CD4-positive, alpha-beta T cell (primary cell): ENCODE measurements around the gene FGFR3. TPM values are rescaled to one million over a fixed set of nuclear protein-coding genes. Genes with fewer than 3 reads are reported as not detected.

Experiments used
- ATAC-seq: fragments of 200-7000 bp; cut with Tn5 transposase; one replicate; pipeline ENCODE4 v1.10.0; 2022; ENCODE audit warnings: mild to moderate bottlenecking; ENCODE audit not compliant: poor library complexity
- CTCF ChIA-PET: fragments of 350-600 bp; sonication (Branson Sonifier 250); formaldehyde crosslinking; loops from one replicate; lab custom pipeline; 2021; ENCODE audit warnings: antibody characterized with exemption, inconsistent platforms; lab: Charles Lee
- POLR2A ChIA-PET: fragments of 350-600 bp; sonication (Branson Sonifier 250); formaldehyde crosslinking; loops from one replicate; lab custom pipeline; 2021; ENCODE audit warnings: antibody characterized with exemption, inconsistent platforms; lab: Charles Lee
- DNase-seq, 14 experiments: peaks; one replicate each; pipeline ENCODE4 v3.0.0-alpha.2; 2013 to 2020; ENCODE audit warnings: mixed read lengths in 2 of 14
- H3K27ac ChIP-seq, 2 donors: one replicate each; pipeline versions ENCODE4 v1.5.1 to v1.7.0; 2013; ENCODE audit warnings: low read length in 2 of 2, low read depth in 1 of 2, mild to moderate bottlenecking in 1 of 2
- H3K27me3 ChIP-seq, 2 experiments: 1 replicate in 1 of 2; 2 replicates in 1 of 2; pipeline versions ENCODE4 v1.6.1 to v1.7.0; 2013; ENCODE audit warnings: low read length in 2 of 2, control low read depth in 1 of 2, mild to moderate bottlenecking in 1 of 2, moderate library complexity in 1 of 2; ENCODE audit not compliant: insufficient read depth in 2 of 2, control insufficient read depth in 1 of 2
- H3K36me3 ChIP-seq: one replicate; pipeline ENCODE4 v1.6.1; 2013; ENCODE audit warnings: low read length, control low read depth; ENCODE audit not compliant: insufficient read depth
- H3K4me1 ChIP-seq: one replicate; pipeline ENCODE4 v1.6.1; 2013; ENCODE audit warnings: low read length, control low read depth; ENCODE audit not compliant: insufficient read depth
- H3K4me3 ChIP-seq: one replicate; pipeline ENCODE4 v1.5.1; 2013; ENCODE audit warnings: mild to moderate bottlenecking, low read length, moderate library complexity
- H3K9me3 ChIP-seq, 2 experiments: 1 replicate in 1 of 2; 2 replicates in 1 of 2; pipeline versions ENCODE4 v1.6.1 to v1.7.0; 2013; ENCODE audit warnings: low read length in 2 of 2, mild to moderate bottlenecking in 2 of 2, control low read depth in 1 of 2, moderate library complexity in 1 of 2; ENCODE audit not compliant: control insufficient read depth in 1 of 2, insufficient read depth in 1 of 2
- H3K27ac Mint-ChIP-seq: one replicate; pipeline ENCODE4 v1.8.0; 2020; ENCODE audit warnings: mixed read lengths
- H3K27me3 Mint-ChIP-seq: one replicate; pipeline ENCODE4 v1.8.0; 2021; ENCODE audit warnings: mixed read lengths
- H3K36me3 Mint-ChIP-seq: one replicate; pipeline ENCODE4 v1.8.0; 2021; ENCODE audit warnings: low read depth, mixed read lengths
- H3K4me1 Mint-ChIP-seq: one replicate; pipeline ENCODE4 v1.8.0; 2021; ENCODE audit warnings: low read depth, mixed read lengths
- H3K4me3 Mint-ChIP-seq: one replicate; pipeline ENCODE4 v1.8.0; 2020; ENCODE audit warnings: mild to moderate bottlenecking, mixed read lengths
- H3K9me3 Mint-ChIP-seq: one replicate; pipeline ENCODE4 v1.8.0; 2020; ENCODE audit warnings: mixed read lengths
- intact Hi-C, 2 experiments: fragments of 100-400 bp; cut with DNase I in 1 of 2; cut with micrococcal nuclease in 1 of 2; formaldehyde crosslinking; loops; one replicate each; pipeline versions ENCODE4 v1.15.1 to v1.9.0; 2023 to 2025; cut with DNase I, micrococcal nuclease
- total RNA-seq, 174 experiments: library from RNA in 2 of 174; stranded (reverse) in 2 of 174; gene quantifications; one replicate each; pipeline ENCODE4 v1.2.3 and lab custom pipeline; 2021 to 2026
- TF ChIP-seq, protein P1 (sequence below): fragments of 200-600 bp; IDR thresholded peaks from one replicate; pipeline ENCODE4 v1.8.0; 2022; ENCODE audit warnings: antibody characterized with exemption, mild to moderate bottlenecking

Gene FGFR3
- total RNA-seq, 2 experiments from 2014 or later, result 0.33 TPM; not detected in 1

DNA sequence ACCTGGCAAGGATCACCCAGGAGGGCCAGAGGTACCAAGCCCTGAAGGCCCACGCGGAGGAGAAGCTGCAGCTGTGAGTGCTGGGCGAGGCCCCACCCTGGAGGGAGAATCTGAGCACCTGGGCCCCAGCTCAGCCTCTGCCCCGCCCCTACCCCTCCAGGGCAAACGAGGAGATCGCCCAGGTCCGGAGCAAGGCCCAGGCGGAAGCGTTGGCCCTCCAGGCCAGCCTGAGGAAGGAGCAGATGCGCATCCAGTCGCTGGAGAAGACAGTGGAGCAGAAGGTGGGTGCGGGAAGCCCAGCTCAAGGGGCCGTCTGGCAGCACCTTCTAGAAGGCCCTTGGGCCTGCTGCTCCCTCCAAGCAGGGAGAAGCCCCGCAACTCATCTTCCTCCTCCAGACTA is 48.5 kb upstream of the FGFR3 start:
- no peaks in the 10 kb centered on the region for H3K4me1 Mint-ChIP-seq
- intact Hi-C loops, result no loop called here
- H3K27me3 Mint-ChIP-seq, result no peaks in the 10 kb centered on the region
- DNase-seq, result no peak
- Histone ChIP-seq H3K36me3 (peaks cover 48% of the 10 kb centered on the region), H3K27ac (no peak overlapping the region), H3K9me3 (peaks cover 0 to 6% of the 10 kb centered on the region in 2 experiments), H3K4me1 (peaks cover 16% of the 10 kb centered on the region), H3K27me3 (no peaks in the 10 kb centered on the region), H3K4me3 (no peak overlapping the region)
- ChIA-PET CTCF (interaction anchor here (0.7 kb wide), 1 partner anchor 155 kb away, joined by 3 read pairs; no protein-coding TSS in a partner anchor), POLR2A (no interaction called here)
- no peaks in the 10 kb centered on the region for H3K9me3 Mint-ChIP-seq
- TF ChIP-seq, protein P1, sequence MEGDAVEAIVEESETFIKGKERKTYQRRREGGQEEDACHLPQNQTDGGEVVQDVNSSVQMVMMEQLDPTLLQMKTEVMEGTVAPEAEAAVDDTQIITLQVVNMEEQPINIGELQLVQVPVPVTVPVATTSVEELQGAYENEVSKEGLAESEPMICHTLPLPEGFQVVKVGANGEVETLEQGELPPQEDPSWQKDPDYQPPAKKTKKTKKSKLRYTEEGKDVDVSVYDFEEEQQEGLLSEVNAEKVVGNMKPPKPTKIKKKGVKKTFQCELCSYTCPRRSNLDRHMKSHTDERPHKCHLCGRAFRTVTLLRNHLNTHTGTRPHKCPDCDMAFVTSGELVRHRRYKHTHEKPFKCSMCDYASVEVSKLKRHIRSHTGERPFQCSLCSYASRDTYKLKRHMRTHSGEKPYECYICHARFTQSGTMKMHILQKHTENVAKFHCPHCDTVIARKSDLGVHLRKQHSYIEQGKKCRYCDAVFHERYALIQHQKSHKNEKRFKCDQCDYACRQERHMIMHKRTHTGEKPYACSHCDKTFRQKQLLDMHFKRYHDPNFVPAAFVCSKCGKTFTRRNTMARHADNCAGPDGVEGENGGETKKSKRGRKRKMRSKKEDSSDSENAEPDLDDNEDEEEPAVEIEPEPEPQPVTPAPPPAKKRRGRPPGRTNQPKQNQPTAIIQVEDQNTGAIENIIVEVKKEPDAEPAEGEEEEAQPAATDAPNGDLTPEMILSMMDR, result no peak
- H3K4me3 Mint-ChIP-seq, result no peak overlapping the region
- ATAC-seq, result no peak
- peaks cover 49% of the 10 kb centered on the region for H3K36me3 Mint-ChIP-seq
- no peak overlapping the region for H3K27ac Mint-ChIP-seq

DNA sequence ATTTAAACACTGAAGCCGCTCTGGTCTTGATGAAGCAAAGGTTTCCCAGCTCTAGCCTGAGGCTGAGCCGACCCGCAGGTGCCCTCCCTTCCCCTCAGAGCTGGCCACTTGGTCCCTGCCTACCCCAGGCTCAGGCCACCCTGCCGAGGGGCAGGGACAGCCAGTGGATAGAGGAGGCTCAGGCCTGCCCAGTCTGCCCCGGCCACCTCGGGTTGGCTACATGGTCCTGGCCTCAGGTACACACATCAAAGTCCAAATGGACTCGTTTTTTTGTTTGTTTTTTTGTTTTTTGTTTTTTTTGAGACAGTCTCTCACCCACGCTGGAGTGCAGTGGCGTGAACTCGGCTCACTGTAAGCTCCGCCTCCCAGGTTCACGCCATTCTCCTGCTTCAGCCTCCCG is 47.9 kb upstream of the FGFR3 start:
- no peak overlapping the region for H3K4me3 Mint-ChIP-seq
- no peaks in the 10 kb centered on the region for H3K9me3 Mint-ChIP-seq
- POLR2A ChIA-PET, result no interaction called here
- TF ChIP-seq, protein P1, result no peak
- Histone ChIP-seq H3K36me3 (peaks cover 43% of the 10 kb centered on the region), H3K27me3 (no peaks in the 10 kb centered on the region), H3K27ac (no peak overlapping the region), H3K4me3 (no peak overlapping the region), H3K9me3 (peaks cover 0 to 5% of the 10 kb centered on the region in 2 experiments), H3K4me1 (peaks cover 16% of the 10 kb centered on the region)
- CTCF ChIA-PET, result interaction anchor here (1.8 kb wide), 1 partner anchor 154 kb away, joined by 9 read pairs; no protein-coding TSS in a partner anchor
- intact Hi-C loops, result no loop called here
- H3K4me1 Mint-ChIP-seq, result no peaks in the 10 kb centered on the region
- ATAC-seq, result no peak
- DNase-seq, result no peak
- no peaks in the 10 kb centered on the region for H3K27me3 Mint-ChIP-seq
- peaks cover 43% of the 10 kb centered on the region for H3K36me3 Mint-ChIP-seq
- no peak overlapping the region for H3K27ac Mint-ChIP-seq

DNA sequence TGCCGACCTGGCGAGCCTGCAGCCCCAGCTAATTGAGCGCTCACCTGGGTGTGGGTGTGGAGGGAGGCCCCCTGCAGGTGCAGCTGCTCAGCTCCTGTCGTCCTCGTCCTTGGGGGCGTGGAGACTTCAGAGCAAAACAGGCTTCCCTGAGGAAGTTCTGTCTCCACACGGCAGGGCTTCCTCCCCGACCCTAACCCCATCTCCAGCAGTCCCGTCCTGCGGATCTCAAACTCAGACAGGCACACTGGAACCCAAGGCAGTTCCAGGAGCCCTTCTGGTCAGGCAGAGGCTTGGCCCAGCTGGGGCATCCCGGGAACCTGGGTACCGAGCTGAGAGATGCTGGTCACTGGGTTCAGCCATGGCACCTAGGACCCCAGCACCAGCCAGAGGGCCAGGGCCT is 47.4 kb upstream of the FGFR3 start:
- peaks cover 38% of the 10 kb centered on the region for H3K36me3 Mint-ChIP-seq
- H3K36me3 ChIP-seq, result peaks cover 38% of the 10 kb centered on the region
- intact Hi-C loops, result no loop called here
- H3K27me3 ChIP-seq, result no peaks in the 10 kb centered on the region
- DNase-seq, result no peak
- no peak overlapping the region for H3K27ac Mint-ChIP-seq
- H3K9me3 ChIP-seq, result peaks cover 0 to 5% of the 10 kb centered on the region in 2 experiments
- no peak overlapping the region for H3K4me3 Mint-ChIP-seq
- H3K27me3 Mint-ChIP-seq, result no peaks in the 10 kb centered on the region
- H3K4me3 ChIP-seq, result no peak overlapping the region
- H3K4me1 ChIP-seq, result peaks cover 16% of the 10 kb centered on the region
- TF ChIP-seq, protein P1, result no peak
- no peak overlapping the region for H3K27ac ChIP-seq
- POLR2A ChIA-PET, result no interaction called here
- CTCF ChIA-PET, result interaction anchor here (1.6 to 1.8 kb wide), 2 partner anchors 64 to 154 kb away, joined by 5 to 9 read pairs; no protein-coding TSS in a partner anchor
- no peaks in the 10 kb centered on the region for H3K4me1 Mint-ChIP-seq
- ATAC-seq, result no peak
- H3K9me3 Mint-ChIP-seq, result no peaks in the 10 kb centered on the region
